ENCODE measurements around the gene BFAR. TPM values are rescaled to one million over a fixed set of nuclear protein-coding genes. Genes with fewer than 3 reads are reported as not detected.

The BFAR gene
- total RNA-seq (2022; extraction: Qiagen RNA extraction): 87.6 to 109 TPM (median 94.2 TPM) in 5 replicates

GRCh38 chr16:14632693-14633569, at the start of gene BFAR:
BFAR (plus strand) TSS chr16:14632951; CDS start chr16:14644347, 11,396 bp downstream.

GRCh38 chr16:14629919-14630619, 2.7 kb upstream of the BFAR start, which contains the start of gene PARN:
PARN (minus strand) TSS chr16:14630260; CDS start chr16:14630125, 135 bp downstream.

GRCh38 chr16:14694129-14694528, 61.4 kb downstream of the BFAR start, which contains the start of gene PLA2G10:
PLA2G10 (minus strand) TSS chr16:14694308; CDS start chr16:14694229, 79 bp downstream.

GRCh38 chr16:14703156-14704011, 70.6 kb downstream of the BFAR start, which contains the start of gene NPIPA3:
NPIPA3 (plus strand) TSS chr16:14703411; CDS start chr16:14708944, 5,533 bp downstream.

Other genes with a start within 250 kb of the BFAR start
- gene PARN, start 2.7 kb upstream of the BFAR start, total RNA-seq (2022; extraction: Qiagen RNA extraction): 32.7 to 52.5 TPM (median 36.3 TPM) in 5 replicates
- 0.21 to 0.29 TPM (median 0.24 TPM) in 4 of 5 replicates, not detected in the other for gene PLA2G10, start 61.4 kb downstream of the BFAR start, total RNA-seq (2022; extraction: Qiagen RNA extraction)
- 0.65 to 1.8 TPM (median 1.6 TPM) in 5 replicates for gene NPIPA3, start 70.5 kb downstream of the BFAR start, total RNA-seq (2022; extraction: Qiagen RNA extraction)
- gene NPIPA2, start 109.6 kb downstream of the BFAR start, total RNA-seq (2022; extraction: Qiagen RNA extraction): 1.2 to 1.9 TPM (median 1.4 TPM) in 5 replicates
- gene NOMO1, start 200.8 kb downstream of the BFAR start, total RNA-seq (2022; extraction: Qiagen RNA extraction): 88.9 to 98.3 TPM (median 92.7 TPM) in 5 replicates